Prostate gland (tissue), 2 donors: ENCODE measurements around the gene CECR2.

Experiments
- POLR2A ChIP-seq: fragments of 450-650 bp; IDR thresholded peaks from one replicate; pipeline ENCODE4 v1.6.1; 2016; ENCODE audit warnings: antibody characterized with exemption, mild to moderate bottlenecking
- TF ChIP-seq, protein P1 (sequence below), 4 experiments: fragments of 200-600 bp in 2 of 4; fragments of 450-650 bp in 2 of 4; sonication (generic) in 2 of 4; IDR thresholded peaks; 1 replicate in 3 of 4; 2 replicates in 1 of 4; pipeline ENCODE4 v1.5.1; 2016 to 2019; ENCODE audit warnings: antibody characterized with exemption in 4 of 4, mild to moderate bottlenecking in 2 of 4, moderate library complexity in 2 of 4

DNA sequence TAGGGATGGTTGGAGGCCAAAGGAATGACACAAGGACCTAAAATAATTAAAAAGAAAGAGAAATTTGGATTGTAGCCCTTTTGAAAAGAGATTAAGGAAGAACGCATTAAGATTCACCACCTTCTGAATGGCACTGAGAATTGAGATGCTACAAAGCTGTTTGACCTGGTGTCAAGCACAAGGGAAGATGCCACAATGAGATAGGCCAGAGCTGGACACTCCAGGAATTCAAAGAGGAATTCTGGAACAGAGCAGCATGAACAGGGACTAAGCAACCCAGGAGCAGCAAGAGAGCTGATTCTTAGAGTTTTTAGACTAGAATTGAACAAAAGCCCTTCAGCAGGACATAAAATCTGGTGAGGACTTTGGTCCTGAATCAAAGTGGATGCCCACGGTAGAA lies 11.6 kb upstream of the CECR2 start:
- TF ChIP-seq, protein P1, sequence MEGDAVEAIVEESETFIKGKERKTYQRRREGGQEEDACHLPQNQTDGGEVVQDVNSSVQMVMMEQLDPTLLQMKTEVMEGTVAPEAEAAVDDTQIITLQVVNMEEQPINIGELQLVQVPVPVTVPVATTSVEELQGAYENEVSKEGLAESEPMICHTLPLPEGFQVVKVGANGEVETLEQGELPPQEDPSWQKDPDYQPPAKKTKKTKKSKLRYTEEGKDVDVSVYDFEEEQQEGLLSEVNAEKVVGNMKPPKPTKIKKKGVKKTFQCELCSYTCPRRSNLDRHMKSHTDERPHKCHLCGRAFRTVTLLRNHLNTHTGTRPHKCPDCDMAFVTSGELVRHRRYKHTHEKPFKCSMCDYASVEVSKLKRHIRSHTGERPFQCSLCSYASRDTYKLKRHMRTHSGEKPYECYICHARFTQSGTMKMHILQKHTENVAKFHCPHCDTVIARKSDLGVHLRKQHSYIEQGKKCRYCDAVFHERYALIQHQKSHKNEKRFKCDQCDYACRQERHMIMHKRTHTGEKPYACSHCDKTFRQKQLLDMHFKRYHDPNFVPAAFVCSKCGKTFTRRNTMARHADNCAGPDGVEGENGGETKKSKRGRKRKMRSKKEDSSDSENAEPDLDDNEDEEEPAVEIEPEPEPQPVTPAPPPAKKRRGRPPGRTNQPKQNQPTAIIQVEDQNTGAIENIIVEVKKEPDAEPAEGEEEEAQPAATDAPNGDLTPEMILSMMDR (IDR thresholded peaks at IDR 0.05) = no peak
- no peak for TF ChIP-seq POLR2A
